MM.1S (cell line): ENCODE data around the gene IL17RB.

Source experiments
- DNase-seq: peaks from one replicate; pipeline ENCODE4 v3.0.0-alpha.2; 2015
- H2AFZ ChIP-seq: fragments of 300-600 bp; sonication (generic); 2 replicates; pipeline ENCODE4 v1.6.0; 2016; ENCODE audit warnings: antibody characterized with exemption, low read length
- H3F3A ChIP-seq: fragments of 300-600 bp; sonication (generic); 2 replicates; pipeline ENCODE4 v1.6.1; 2016; ENCODE audit warnings: mild to moderate bottlenecking, antibody characterized with exemption, low read length, moderate library complexity, mixed read lengths; ENCODE audit not compliant: insufficient read depth
- H3K27ac ChIP-seq: fragments of 300-600 bp; sonication (generic); 2 replicates; pipeline ENCODE4 v1.5.1; 2016; ENCODE audit warnings: mild to moderate bottlenecking, low read length
- H3K27me3 ChIP-seq: fragments of 300-600 bp; sonication (generic); replicated peaks from 2 replicates; pipeline ENCODE4 v1.6.0; 2016; ENCODE audit warnings: low read length; ENCODE audit not compliant: insufficient read depth
- H3K36me3 ChIP-seq: fragments of 300-600 bp; sonication (generic); replicated peaks from 2 replicates; pipeline ENCODE4 v1.6.1; 2016; ENCODE audit warnings: mild to moderate bottlenecking, low read length, mixed read lengths; ENCODE audit not compliant: insufficient read depth
- H3K4me1 ChIP-seq: fragments of 300-600 bp; sonication (generic); 2 replicates; pipeline ENCODE4 v1.6.1; 2016; ENCODE audit warnings: low read length, mixed read lengths
- H3K4me2 ChIP-seq: fragments of 300-600 bp; sonication (generic); 2 replicates; pipeline ENCODE4 v1.6.0; 2016; ENCODE audit warnings: low read depth, low read length
- H3K4me3 ChIP-seq: fragments of 300-600 bp; sonication (generic); 2 replicates; pipeline ENCODE4 v1.5.1; 2016; ENCODE audit warnings: low read length, mixed read lengths
- H3K79me2 ChIP-seq: fragments of 300-600 bp; sonication (generic); 2 replicates; pipeline ENCODE4 v1.6.1; 2016; ENCODE audit warnings: mixed run types, low read length, mixed read lengths
- H3K9ac ChIP-seq: fragments of 300-600 bp; sonication (generic); 2 replicates; pipeline ENCODE4 v1.6.1; 2016; ENCODE audit warnings: low read length, mixed read lengths
- H3K9me2 ChIP-seq: fragments of 300-600 bp; sonication (generic); replicated peaks from 2 replicates; pipeline ENCODE4 v1.6.1; 2016; ENCODE audit warnings: mild to moderate bottlenecking, low read length, mixed read lengths; ENCODE audit not compliant: insufficient read depth
- H3K9me3 ChIP-seq: fragments of 300-600 bp; sonication (generic); replicated peaks from 2 replicates; pipeline ENCODE4 v1.6.1; 2016; ENCODE audit warnings: mild to moderate bottlenecking, low read length, mixed read lengths; ENCODE audit not compliant: insufficient read depth
- H4K20me1 ChIP-seq: fragments of 300-600 bp; sonication (generic); 2 replicates; pipeline ENCODE4 v1.6.1; 2016; ENCODE audit warnings: mild to moderate bottlenecking, low read length, moderate library complexity, mixed read lengths; ENCODE audit not compliant: insufficient read depth
- CTCF ChIP-seq: fragments of 300-600 bp; sonication (generic); IDR thresholded peaks from 2 replicates; pipeline ENCODE4 v1.5.1; 2016; ENCODE audit warnings: antibody characterized with exemption, low read length, mixed read lengths
- EZH2 ChIP-seq: fragments of 300-600 bp; sonication (generic); optimal IDR thresholded peaks from 2 replicates; pipeline ENCODE3; 2017; ENCODE audit warnings: low read depth, mild to moderate bottlenecking, antibody characterized with exemption, low read length, mixed read lengths
- EZH2phosphoT487 ChIP-seq: fragments of 300-600 bp; sonication (generic); IDR thresholded peaks from 2 replicates; pipeline ENCODE4 v1.6.1; 2018; ENCODE audit warnings: antibody characterized with exemption, low read length

IL17RB gene

GRCh38 chr3:53805463-53806159 is 40.8 kb upstream of the IL17RB start:
- H3K27ac ChIP-seq: no peak overlapping the region
- no peak for DNase-seq
- TF ChIP-seq EZH2phosphoT487 (no peak), CTCF (no peak), EZH2 (no peak)

GRCh38 chr3:53806182-53807116 is 39.9 kb upstream of the IL17RB start:
- DNase-seq: no peak
- no peak overlapping the region for H3K27ac ChIP-seq
- no peak overlapping the region for H3K4me3 ChIP-seq
- no peak overlapping the region for H2AFZ ChIP-seq
- no peaks in the 10 kb centered on the region for H3K9me2 ChIP-seq
- no peaks in the 10 kb centered on the region for H3K27me3 ChIP-seq
- TF ChIP-seq EZH2phosphoT487: no peak
- no peak for TF ChIP-seq CTCF
- TF ChIP-seq EZH2: no peak
- H3K4me1 ChIP-seq: no peaks in the 10 kb centered on the region
- no peaks in the 10 kb centered on the region for H3K79me2 ChIP-seq
- H3K9ac ChIP-seq: no peak overlapping the region
- no peaks in the 10 kb centered on the region for H3K36me3 ChIP-seq
- no peaks in the 10 kb centered on the region for H4K20me1 ChIP-seq
- no peak overlapping the region for H3K4me2 ChIP-seq
- H3F3A ChIP-seq: no peaks in the 10 kb centered on the region
- H3K9me3 ChIP-seq: no peaks in the 10 kb centered on the region

More at GRCh38 chr3:53805463-53806159, 40.8 kb upstream of the IL17RB start:
- H3K79me2 ChIP-seq: no peaks in the 10 kb centered on the region
- no peak overlapping the region for H3K4me2 ChIP-seq
- no peaks in the 10 kb centered on the region for H3K4me1 ChIP-seq
- no peaks in the 10 kb centered on the region for H4K20me1 ChIP-seq
- no peaks in the 10 kb centered on the region for H3K36me3 ChIP-seq
- H3K9ac ChIP-seq: no peak overlapping the region
- no peaks in the 10 kb centered on the region for H3K9me2 ChIP-seq
- H3K9me3 ChIP-seq: no peaks in the 10 kb centered on the region
- no peaks in the 10 kb centered on the region for H3K27me3 ChIP-seq
- no peaks in the 10 kb centered on the region for H3F3A ChIP-seq
- no peak overlapping the region for H3K4me3 ChIP-seq
- no peak overlapping the region for H2AFZ ChIP-seq

GRCh38 chr3:53807117-53807810 is 39.1 kb upstream of the IL17RB start:
- H3K9me3 ChIP-seq: no peaks in the 10 kb centered on the region
- H3K79me2 ChIP-seq: no peaks in the 10 kb centered on the region
- H3K4me1 ChIP-seq: no peaks in the 10 kb centered on the region
- H4K20me1 ChIP-seq: no peaks in the 10 kb centered on the region
- no peak overlapping the region for H3K27ac ChIP-seq
- H3K27me3 ChIP-seq: no peaks in the 10 kb centered on the region
- no peaks in the 10 kb centered on the region for H3K36me3 ChIP-seq
- no peak for DNase-seq
- no peak overlapping the region for H3K4me3 ChIP-seq
- no peaks in the 10 kb centered on the region for H3K9me2 ChIP-seq
- H3K4me2 ChIP-seq: no peak overlapping the region
- H3F3A ChIP-seq: no peaks in the 10 kb centered on the region
- H3K9ac ChIP-seq: no peak overlapping the region
- no peak for TF ChIP-seq EZH2phosphoT487
- no peak for TF ChIP-seq CTCF
- no peak for TF ChIP-seq EZH2
- H2AFZ ChIP-seq: no peak overlapping the region
